ENCODE measurements around the gene STIL. TPM values are rescaled to one million over a fixed set of nuclear protein-coding genes. Genes with fewer than 3 reads are reported as not detected.

Gene STIL
- total and polyA plus RNA-seq, 2 donors (not counting 3 experiments of a cell fraction or from before 2014, with no cell fraction given), result 10.3 to 28.1 TPM

- no peaks in the 10 kb centered on the region for H3K9me1 ChIP-seq (replicated peaks; ENCODE audit: control insufficient read depth, extremely low read depth, insufficient read depth, low read length)
- H3K4me3 ChIP-seq (replicated peaks in 1 of 3; ENCODE audit: insufficient read depth in 1 of 3, low read depth in 1 of 3, low read length in 3 of 3), result no peak overlapping the region
- no peak for TF ChIP-seq POLR2A (IDR thresholded peaks at IDR 0.05; ENCODE audit: low read depth, low read length)
- TF ChIP-seq MYC (IDR thresholded peaks at IDR 0.05; ENCODE audit: low read depth, low read length), result no peak
- TF ChIP-seq CTCF (IDR thresholded peaks at IDR 0.05; ENCODE audit: extremely low read depth in 1 of 2, insufficient read depth in 1 of 2, low read depth in 1 of 2, low read length in 2 of 2), result no peak
- no peak for TF ChIP-seq EZH2 (IDR thresholded peaks at IDR 0.05; ENCODE audit: borderline replicate concordance, low read depth, low read length, severe bottlenecking)
- TF ChIP-seq FOS (IDR thresholded peaks at IDR 0.05; ENCODE audit: borderline replicate concordance, insufficient read depth, low read length), result no peak
- TF ChIP-seq JUN (IDR thresholded peaks at IDR 0.05; ENCODE audit: borderline replicate concordance, insufficient read depth, insufficient read length, low read depth), result no peak
- no peak for TF ChIP-seq MAX (IDR thresholded peaks at IDR 0.05; ENCODE audit: insufficient read depth, insufficient read length)
- no peak for TF ChIP-seq POLR2AphosphoS5 (IDR thresholded peaks at IDR 0.05; ENCODE audit: insufficient read depth, low read depth, low read length)
- TF ChIP-seq GATA2 (IDR thresholded peaks at IDR 0.05; ENCODE audit: insufficient read depth, insufficient read length, low read depth, low read length), result no peak
- no peak overlapping the region for H3K4me2 ChIP-seq (ENCODE audit: insufficient read depth, low read length)
- no peak overlapping the region for H3K27ac ChIP-seq (ENCODE audit: insufficient read depth, low read depth, low read length)
- intact Hi-C loops (cut with micrococcal nuclease), result no loop called here
- no peak overlapping the region for H2AFZ ChIP-seq (ENCODE audit: low read depth, low read length)
- H3K9me3 ChIP-seq (replicated peaks; ENCODE audit: control insufficient read depth, insufficient read depth, low read length), result no peaks in the 10 kb centered on the region
- BruUV-seq (replicated peaks), result no TSS peak
- no peak overlapping the region for H3K9ac ChIP-seq (replicated peaks; ENCODE audit: extremely low read depth, insufficient read depth, low read length)
- no peaks in the 10 kb centered on the region for H3K27me3 ChIP-seq (ENCODE audit: control insufficient read depth in 2 of 2, insufficient read depth in 2 of 2, low read length in 2 of 2)
- DNase-seq (ENCODE audit: low read depth, low spot score) (no peak), FAIRE-seq (no peak)
- peaks cover 4% of the 10 kb centered on the region for H4K20me1 ChIP-seq (replicated peaks; ENCODE audit: control insufficient read depth, extremely low read depth, insufficient read depth, low read length)
- no peaks in the 10 kb centered on the region for H3K4me1 ChIP-seq (ENCODE audit: control insufficient read depth, extremely low read depth, insufficient read depth, low read length)
- ChIA-PET POLR2A (interaction anchor here (0.7 kb wide), 1 partner anchor 13 kb away, joined by 3 read pairs; no protein-coding TSS in a partner anchor), CTCF (interaction anchor here (1.4 kb wide), 1 partner anchor 182 kb away, joined by 5 read pairs; no protein-coding TSS in a partner anchor)
- peaks cover 68% of the 10 kb centered on the region for H3K79me2 ChIP-seq (ENCODE audit: control insufficient read depth, insufficient read depth, low read length)
- H3K36me3 ChIP-seq (ENCODE audit: control insufficient read depth in 2 of 2, extremely low read depth in 1 of 2, insufficient read depth in 2 of 2, low read length in 2 of 2), result no peaks in the 10 kb centered on the region
- dilution Hi-C loops (cut with MboI; ENCODE audit: extremely low pct_ligation_motif_present, low sequenced_read_pairs), result no loop called here
Observed at GRCh38 chr1:47361380-47361779, 47.4 kb upstream of the STIL start.
